ENCODE measurements around the gene DHTKD1. TPM values are rescaled to one million over a fixed set of nuclear protein-coding genes. Genes with fewer than 3 reads are reported as not detected.

The DHTKD1 gene
- total RNA-seq, 6 experiments from 2014 or later: 65.8 to 166 (median 100) TPM

- no peak for TF ChIP-seq POLR2A (IDR thresholded peaks at IDR 0.05)
- no peak for TF ChIP-seq CTCF (IDR thresholded peaks at IDR 0.05)
- H3K4me1 ChIP-seq: no peaks in the 10 kb centered on the region
- no peaks in the 10 kb centered on the region for H3K27me3 ChIP-seq
- intact Hi-C loops (cut with DNase I): no loop called here
- peaks cover 0 to 9% (median 5%) of the 10 kb centered on the region in 4 donors for H3K36me3 ChIP-seq
- H3K27ac ChIP-seq: no peak overlapping the region
- no peaks in the 10 kb centered on the region for H3K9me3 ChIP-seq
- H3K4me3 ChIP-seq: no peak overlapping the region
- 86% methylated on average over 3 of the region's 3 CpGs for WGBS (ENCODE audit: insufficient coverage, low coverage, low lambda C conversion rate, missing lambda C conversion rate)
- no peak for DNase-seq
- ATAC-seq: no peak
These were observed 66.9 kb downstream of the DHTKD1 start for GRCh38 chr10:12135631-12136030.

- Histone ChIP-seq H3K4me1 (no peaks in the 10 kb centered on the region), H3K27me3 (no peaks in the 10 kb centered on the region), H3K27ac (no peak overlapping the region), H3K9me3 (no peaks in the 10 kb centered on the region), H3K4me3 (no peak overlapping the region), H3K36me3 (peaks cover 0 to 28% (median 13%) of the 10 kb centered on the region in 4 donors)
- intact Hi-C loops (cut with DNase I): no loop called here
- no peak for TF ChIP-seq CTCF (IDR thresholded peaks at IDR 0.05)
- TF ChIP-seq POLR2A (IDR thresholded peaks at IDR 0.05): no peak
- ATAC-seq (no peak), DNase-seq (no peak)
- 100% methylated on average over 1 of the region's 1 CpG for WGBS (ENCODE audit: insufficient coverage, low coverage, low lambda C conversion rate, missing lambda C conversion rate)
These were observed 71.3 kb downstream of the DHTKD1 start for GRCh38 chr10:12140038-12140437.

- H3K9me3 ChIP-seq: no peaks in the 10 kb centered on the region
- no peaks in the 10 kb centered on the region for H3K4me1 ChIP-seq
- H3K36me3 ChIP-seq: peaks cover 0 to 27% (median 9%) of the 10 kb centered on the region in 4 donors
- 100% methylated on average over 1 of the region's 3 CpGs for WGBS (ENCODE audit: insufficient coverage, low coverage, low lambda C conversion rate, missing lambda C conversion rate)
- DNase-seq: no peak
- ATAC-seq: no peak
- TF ChIP-seq CTCF (IDR thresholded peaks at IDR 0.05): no peak
- TF ChIP-seq POLR2A (IDR thresholded peaks at IDR 0.05): no peak
- H3K27ac ChIP-seq: no peak overlapping the region
- no peak overlapping the region for H3K4me3 ChIP-seq
- H3K27me3 ChIP-seq: no peaks in the 10 kb centered on the region
- intact Hi-C loops (cut with DNase I): no loop called here
These were observed 75.8 kb downstream of the DHTKD1 start for GRCh38 chr10:12144538-12144937.

- Histone ChIP-seq H3K27ac (no peak overlapping the region), H3K4me1 (peaks cover 0 to 13% (median 5%) of the 10 kb centered on the region in 4 donors), H3K36me3 (peaks cover 0 to 10% (median 0%) of the 10 kb centered on the region in 4 donors), H3K27me3 (no peaks in the 10 kb centered on the region), H3K9me3 (no peaks in the 10 kb centered on the region), H3K4me3 (no peak overlapping the region)
- 29% methylated on average over 4 of the region's 4 CpGs for WGBS (ENCODE audit: insufficient coverage, low coverage, low lambda C conversion rate, missing lambda C conversion rate)
- no peak for TF ChIP-seq CTCF (IDR thresholded peaks at IDR 0.05)
- TF ChIP-seq POLR2A (IDR thresholded peaks at IDR 0.05): no peak
- DNase-seq (peak in 1 of 3 donors; percentile 48), ATAC-seq (peak in 2 of 4 donors; percentile 93 to 97)
- intact Hi-C loops (cut with DNase I): no loop called here
These were observed 81.4 kb downstream of the DHTKD1 start for GRCh38 chr10:12150163-12150562.

- peaks cover 0 to 4% (median 1%) of the 10 kb centered on the region in 4 donors for H3K36me3 ChIP-seq
- DNase-seq (no peak), ATAC-seq (no peak)
- no peak overlapping the region for H3K4me3 ChIP-seq
- no peaks in the 10 kb centered on the region for H3K27me3 ChIP-seq
- peaks cover 0 to 30% (median 9%) of the 10 kb centered on the region in 4 donors for H3K4me1 ChIP-seq
- intact Hi-C loops (cut with DNase I): no loop called here
- H3K9me3 ChIP-seq: no peaks in the 10 kb centered on the region
- H3K27ac ChIP-seq: no peak overlapping the region
- 91% methylated on average over 6 of the region's 6 CpGs for WGBS (ENCODE audit: insufficient coverage, low coverage, low lambda C conversion rate, missing lambda C conversion rate)
- TF ChIP-seq CTCF (IDR thresholded peaks at IDR 0.05): no peak
- TF ChIP-seq POLR2A (IDR thresholded peaks at IDR 0.05): no peak
These were observed 85.8 kb downstream of the DHTKD1 start for GRCh38 chr10:12154516-12154915.
